ENCODE data around the gene RFLNA. TPM values are rescaled to one million over a fixed set of nuclear protein-coding genes. Genes with fewer than 3 reads are reported as not detected.

RFLNA gene
- total RNA-seq, 1 experiment from 2014 or later, result 1.1 TPM

DNA sequence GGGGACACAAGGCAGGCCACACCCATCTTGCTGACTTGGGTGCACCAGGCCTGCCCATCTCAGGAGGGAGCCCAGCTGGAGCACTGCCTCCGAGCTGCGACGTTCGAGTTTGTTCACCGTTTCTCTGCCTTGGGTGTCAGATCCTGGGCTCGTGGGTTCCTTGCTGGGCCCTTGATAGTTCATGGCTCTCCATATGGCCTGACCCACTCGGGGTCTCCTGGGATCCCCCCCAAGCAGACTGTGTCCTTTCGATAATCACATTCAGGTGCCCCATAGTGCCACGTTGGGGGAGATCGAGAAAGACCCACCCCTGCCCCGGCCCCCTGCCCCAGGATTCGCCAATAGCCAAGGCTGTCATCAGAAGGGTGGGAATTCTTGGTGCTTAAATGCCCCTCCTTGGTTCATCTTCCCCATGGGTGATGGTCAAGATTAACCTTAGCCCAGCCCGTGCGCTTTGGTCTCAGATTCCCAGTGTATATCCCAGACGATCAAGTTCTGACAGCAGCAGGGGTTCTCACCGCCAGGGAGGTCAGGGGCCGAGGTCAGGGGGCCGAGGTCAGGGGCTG, 7.4 kb downstream of the RFLNA start:
- intact Hi-C loops (cut with micrococcal nuclease; ENCODE audit: unreplicated experiment), result no loop called here
- Histone ChIP-seq H3K27ac (ENCODE audit: low read depth, low read length, poor library complexity, severe bottlenecking) (no peak overlapping the region), H3K4me3 (ENCODE audit: low read depth, low read length, poor library complexity, severe bottlenecking) (no peak overlapping the region), H3K4me1 (ENCODE audit: insufficient read depth, low read length, poor library complexity, severe bottlenecking) (no peaks in the 10 kb centered on the region), H3K36me3 (ENCODE audit: insufficient read depth, low read length, poor library complexity, severe bottlenecking) (no peaks in the 10 kb centered on the region), H3K27me3 (replicated peaks; ENCODE audit: insufficient read depth, low read depth, low read length, poor library complexity) (peaks cover 2% of the 10 kb centered on the region), H3K9me3 (ENCODE audit: low read depth, low read length, poor library complexity, severe bottlenecking) (no peaks in the 10 kb centered on the region)
- no peak for TF ChIP-seq EZH2 (IDR thresholded peaks at IDR 0.05; ENCODE audit: borderline replicate concordance, low read depth, low read length, poor library complexity, severe bottlenecking)
- TF ChIP-seq, protein P1, sequence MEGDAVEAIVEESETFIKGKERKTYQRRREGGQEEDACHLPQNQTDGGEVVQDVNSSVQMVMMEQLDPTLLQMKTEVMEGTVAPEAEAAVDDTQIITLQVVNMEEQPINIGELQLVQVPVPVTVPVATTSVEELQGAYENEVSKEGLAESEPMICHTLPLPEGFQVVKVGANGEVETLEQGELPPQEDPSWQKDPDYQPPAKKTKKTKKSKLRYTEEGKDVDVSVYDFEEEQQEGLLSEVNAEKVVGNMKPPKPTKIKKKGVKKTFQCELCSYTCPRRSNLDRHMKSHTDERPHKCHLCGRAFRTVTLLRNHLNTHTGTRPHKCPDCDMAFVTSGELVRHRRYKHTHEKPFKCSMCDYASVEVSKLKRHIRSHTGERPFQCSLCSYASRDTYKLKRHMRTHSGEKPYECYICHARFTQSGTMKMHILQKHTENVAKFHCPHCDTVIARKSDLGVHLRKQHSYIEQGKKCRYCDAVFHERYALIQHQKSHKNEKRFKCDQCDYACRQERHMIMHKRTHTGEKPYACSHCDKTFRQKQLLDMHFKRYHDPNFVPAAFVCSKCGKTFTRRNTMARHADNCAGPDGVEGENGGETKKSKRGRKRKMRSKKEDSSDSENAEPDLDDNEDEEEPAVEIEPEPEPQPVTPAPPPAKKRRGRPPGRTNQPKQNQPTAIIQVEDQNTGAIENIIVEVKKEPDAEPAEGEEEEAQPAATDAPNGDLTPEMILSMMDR (conservative IDR thresholded peaks at IDR 0.05; ENCODE audit: low read depth, low read length), result no peak
- CTCF ChIA-PET, result interaction anchor here (0.6 kb wide), 1 partner anchor 26 kb away, joined by 3 read pairs; no protein-coding TSS in a partner anchor
- no TSS peak for BruUV-seq (replicated peaks)
- no peak for DNase-seq (ENCODE audit: low spot score)
- POLR2A ChIA-PET (ENCODE audit: low non-redundant PET), result no interaction called here

DNA sequence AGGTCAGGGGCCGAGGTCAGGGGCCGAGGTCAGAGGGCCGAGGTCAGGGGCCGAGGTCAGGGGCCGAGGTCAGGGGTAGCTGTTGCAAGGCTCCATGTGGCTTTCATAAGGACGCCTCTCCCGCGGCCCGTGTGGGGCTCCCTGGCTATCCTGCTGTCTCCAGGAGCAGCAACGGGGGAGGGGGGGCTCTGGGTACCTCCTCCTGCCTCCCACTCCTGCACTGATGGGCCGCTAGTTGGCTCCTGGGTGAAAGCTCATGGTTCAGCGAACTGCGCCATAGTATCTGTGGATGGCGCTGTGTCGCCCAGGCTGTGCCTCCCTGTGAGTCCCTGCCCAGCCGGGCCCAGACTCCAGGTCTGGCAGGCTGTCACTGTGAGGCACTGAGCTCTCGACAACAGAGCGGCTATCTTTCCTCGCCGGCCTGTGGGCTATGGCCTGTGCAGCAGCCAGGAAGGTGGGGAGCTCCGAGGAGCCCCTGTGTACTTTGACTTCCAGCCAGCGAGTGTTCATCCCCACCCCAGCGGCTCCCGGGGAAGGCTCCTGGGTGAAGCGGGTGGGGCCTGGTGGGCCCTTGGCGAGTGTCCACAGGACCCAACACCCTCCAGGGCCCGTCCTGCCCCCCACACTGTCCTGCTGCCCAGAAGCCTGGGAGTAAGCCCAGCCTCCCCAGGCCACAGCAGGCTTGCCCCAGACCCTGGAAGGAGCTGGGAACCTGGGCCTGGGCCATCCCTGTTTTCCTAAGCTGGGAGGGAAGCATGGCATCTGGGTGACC, 8.1 kb downstream of the RFLNA start:
- Histone ChIP-seq H3K9me3 (ENCODE audit: low read depth, low read length, poor library complexity, severe bottlenecking) (no peaks in the 10 kb centered on the region), H3K4me3 (ENCODE audit: low read depth, low read length, poor library complexity, severe bottlenecking) (no peak overlapping the region), H3K27ac (ENCODE audit: low read depth, low read length, poor library complexity, severe bottlenecking) (no peak overlapping the region), H3K27me3 (replicated peaks; ENCODE audit: insufficient read depth, low read depth, low read length, poor library complexity) (no peaks in the 10 kb centered on the region), H3K4me1 (ENCODE audit: insufficient read depth, low read length, poor library complexity, severe bottlenecking) (no peaks in the 10 kb centered on the region), H3K36me3 (ENCODE audit: insufficient read depth, low read length, poor library complexity, severe bottlenecking) (no peaks in the 10 kb centered on the region)
- ChIA-PET CTCF (interaction anchor here (0.6 kb wide), 1 partner anchor 25 kb away, joined by 3 read pairs; no protein-coding TSS in a partner anchor), POLR2A (ENCODE audit: low non-redundant PET) (no interaction called here)
- intact Hi-C loops (cut with micrococcal nuclease; ENCODE audit: unreplicated experiment), result no loop called here
- no peak for DNase-seq (ENCODE audit: low spot score)
- no TSS peak for BruUV-seq (replicated peaks)
- TF ChIP-seq EZH2 (IDR thresholded peaks at IDR 0.05; ENCODE audit: borderline replicate concordance, low read depth, low read length, poor library complexity, severe bottlenecking), result no peak
- TF ChIP-seq, protein P1 (conservative IDR thresholded peaks at IDR 0.05; ENCODE audit: low read depth, low read length), result no peak

DNA sequence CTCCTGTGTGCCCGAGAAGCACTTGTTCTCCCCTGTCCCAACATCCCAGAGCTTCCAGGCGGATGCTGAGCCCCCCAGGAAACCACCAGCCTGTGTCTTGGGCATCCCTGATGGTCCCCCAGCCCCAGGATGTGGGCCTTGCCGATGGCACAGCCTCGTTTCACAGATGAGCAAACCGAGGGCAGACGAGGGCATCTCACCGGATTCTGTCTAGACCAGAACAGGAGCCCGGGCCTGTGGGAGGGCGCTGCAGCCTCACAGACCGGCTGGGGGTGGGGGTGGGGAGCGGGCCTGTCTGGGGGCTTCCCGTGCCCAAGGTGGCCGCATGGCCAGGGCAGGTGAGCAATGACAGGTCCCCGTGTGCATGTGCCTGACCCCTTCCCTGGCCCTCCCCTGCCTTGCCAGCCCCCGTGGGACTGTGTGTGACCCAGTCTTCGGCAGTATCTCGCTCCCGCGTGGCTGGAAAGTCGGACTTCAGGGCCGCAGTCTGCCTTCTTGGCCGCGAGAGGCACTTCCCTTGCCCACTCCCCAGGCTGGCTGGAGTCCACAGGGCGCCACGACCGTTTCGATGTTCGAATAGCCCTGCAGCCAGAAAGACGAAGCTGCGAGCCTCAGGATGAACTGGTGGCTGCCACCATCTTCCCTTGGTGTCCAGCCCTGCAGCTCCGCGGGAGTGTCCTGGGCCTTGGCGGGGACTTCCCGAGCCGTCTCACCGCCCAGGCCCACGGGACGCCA, 8.9 kb downstream of the RFLNA start:
- POLR2A ChIA-PET (ENCODE audit: low non-redundant PET), result no interaction called here
- H3K4me1 ChIP-seq (ENCODE audit: insufficient read depth, low read length, poor library complexity, severe bottlenecking), result no peaks in the 10 kb centered on the region
- CTCF ChIA-PET, result no interaction called here
- H3K9me3 ChIP-seq (ENCODE audit: low read depth, low read length, poor library complexity, severe bottlenecking), result no peaks in the 10 kb centered on the region
- no peak for DNase-seq (ENCODE audit: low spot score)
- H3K36me3 ChIP-seq (ENCODE audit: insufficient read depth, low read length, poor library complexity, severe bottlenecking), result no peaks in the 10 kb centered on the region
- no TSS peak for BruUV-seq (replicated peaks)
- H3K27me3 ChIP-seq (replicated peaks; ENCODE audit: insufficient read depth, low read depth, low read length, poor library complexity), result no peaks in the 10 kb centered on the region
- H3K27ac ChIP-seq (ENCODE audit: low read depth, low read length, poor library complexity, severe bottlenecking), result no peak overlapping the region
- no peak overlapping the region for H3K4me3 ChIP-seq (ENCODE audit: low read depth, low read length, poor library complexity, severe bottlenecking)
- TF ChIP-seq, protein P1 (conservative IDR thresholded peaks at IDR 0.05; ENCODE audit: low read depth, low read length), result no peak
- no peak for TF ChIP-seq EZH2 (IDR thresholded peaks at IDR 0.05; ENCODE audit: borderline replicate concordance, low read depth, low read length, poor library complexity, severe bottlenecking)
- intact Hi-C loops (cut with micrococcal nuclease; ENCODE audit: unreplicated experiment), result no loop called here

Data from A673 (cell line).